Retina (tissue), 1 donor: ENCODE measurements around the gene GALNT18.
A peak's percentile ranks its signal among the peaks of the same experiment; 100 is the strongest.

Source experiments
- DNase-seq: peaks from one replicate; pipeline ENCODE4 v3.0.0-alpha.2; 2016

GALNT18 gene

GRCh38 chr11:11563200-11563975, 58.4 kb downstream of the GALNT18 start:
- DNase-seq = no peak

- no peak for DNase-seq
Observed at GRCh38 chr11:11561991-11562390, 59.8 kb downstream of the GALNT18 start.

GRCh38 chr11:11558826-11559225, 63.0 kb downstream of the GALNT18 start:
- DNase-seq = no peak

- DNase-seq = no peak
Observed at GRCh38 chr11:11558396-11558795, 63.4 kb downstream of the GALNT18 start.

- no peak for DNase-seq
Observed at GRCh38 chr11:11555208-11555607, 66.6 kb downstream of the GALNT18 start.

GRCh38 chr11:11553573-11553972, 68.2 kb downstream of the GALNT18 start:
- no peak for DNase-seq

GRCh38 chr11:11552529-11553087, 69.2 kb downstream of the GALNT18 start:
- DNase-seq = no peak

GRCh38 chr11:11550534-11550933, 71.3 kb downstream of the GALNT18 start:
- DNase-seq = no peak

GRCh38 chr11:11545285-11546275, 76.2 kb downstream of the GALNT18 start:
- DNase-seq = no peak

- DNase-seq = no peak
Observed at GRCh38 chr11:11543656-11544055, 78.1 kb downstream of the GALNT18 start.

- no peak for DNase-seq
Observed at GRCh38 chr11:11540157-11540556, 81.6 kb downstream of the GALNT18 start.

- DNase-seq = peak; percentile 52
Observed at GRCh38 chr11:11538277-11538960, 83.4 kb downstream of the GALNT18 start.

GRCh38 chr11:11537871-11538270, 83.9 kb downstream of the GALNT18 start:
- no peak for DNase-seq

- no peak for DNase-seq
Observed at GRCh38 chr11:11537372-11537771, 84.4 kb downstream of the GALNT18 start.

GRCh38 chr11:11536650-11537049, 85.2 kb downstream of the GALNT18 start:
- no peak for DNase-seq

GRCh38 chr11:11535611-11536010, 86.2 kb downstream of the GALNT18 start:
- no peak for DNase-seq

GRCh38 chr11:11534981-11535380, 86.8 kb downstream of the GALNT18 start:
- DNase-seq = no peak

GRCh38 chr11:11533751-11534150, 88.1 kb downstream of the GALNT18 start:
- DNase-seq = peak; percentile 56

- no peak for DNase-seq
Observed at GRCh38 chr11:11533057-11533456, 88.7 kb downstream of the GALNT18 start.

GRCh38 chr11:11532574-11532973, 89.2 kb downstream of the GALNT18 start:
- DNase-seq = no peak

GRCh38 chr11:11531131-11531908, 90.5 kb downstream of the GALNT18 start:
- DNase-seq = no peak

GRCh38 chr11:11528986-11529385, 92.8 kb downstream of the GALNT18 start:
- DNase-seq = no peak
